ENCODE data around the gene SPATA18.

SPATA18 gene

GRCh38 chr4:52035190-52035589 lies 15.9 kb upstream of the SPATA18 start:
- H3K4me3 ChIP-seq (replicated peaks; ENCODE audit: low read depth, low read length): no peak overlapping the region
- TF ChIP-seq CTCF (IDR thresholded peaks at IDR 0.05; ENCODE audit: low read length, missing control alignments): no peak
- DNase-seq (ENCODE audit: low read depth): no peak

GRCh38 chr4:52036886-52037530 lies 14.1 kb upstream of the SPATA18 start:
- H3K4me3 ChIP-seq (replicated peaks; ENCODE audit: low read depth, low read length): peak overlapping the region; percentile 83
- DNase-seq (ENCODE audit: low read depth): no peak
- TF ChIP-seq CTCF (IDR thresholded peaks at IDR 0.05; ENCODE audit: low read length, missing control alignments): no peak

- no peak for TF ChIP-seq CTCF (IDR thresholded peaks at IDR 0.05; ENCODE audit: low read length, missing control alignments)
- DNase-seq (ENCODE audit: low read depth): peak; percentile 35
- peak overlapping the region; percentile 83 for H3K4me3 ChIP-seq (replicated peaks; ENCODE audit: low read depth, low read length)
These were observed 13.4 kb upstream of the SPATA18 start for GRCh38 chr4:52037689-52038102.

- peak; percentile 39 for DNase-seq (ENCODE audit: low read depth)
- no peak for TF ChIP-seq CTCF (IDR thresholded peaks at IDR 0.05; ENCODE audit: low read length, missing control alignments)
- H3K4me3 ChIP-seq (replicated peaks; ENCODE audit: low read depth, low read length): peak within 1 kb of the TSS; percentile 83
These were observed 12.8 kb upstream of the SPATA18 start, which contains the start of gene SGCB for GRCh38 chr4:52038103-52038912. SGCB (minus strand) TSS chr4:52038299; CDS start chr4:52038259, 40 bp downstream.

GRCh38 chr4:52045028-52045427 lies 6.1 kb upstream of the SPATA18 start:
- no peak for DNase-seq (ENCODE audit: low read depth)
- no peak overlapping the region for H3K4me3 ChIP-seq (replicated peaks; ENCODE audit: low read depth, low read length)
- no peak for TF ChIP-seq CTCF (IDR thresholded peaks at IDR 0.05; ENCODE audit: low read length, missing control alignments)

GRCh38 chr4:52049266-52049665 lies 1.8 kb upstream of the SPATA18 start:
- no peak overlapping the region for H3K4me3 ChIP-seq (replicated peaks; ENCODE audit: low read depth, low read length)
- no peak for DNase-seq (ENCODE audit: low read depth)
- no peak for TF ChIP-seq CTCF (IDR thresholded peaks at IDR 0.05; ENCODE audit: low read length, missing control alignments)

Data from fibroblast of pulmonary artery (primary cell).